GM06990 (cell line): Measurements from ENCODE around the gene CTRB1.
"Not testable (repeated sequence)": the region's sequence is repeated elsewhere in the genome, so short reads cannot be mapped to it uniquely, and the experiment has no call there.

ENCODE experiments used
- DNase-seq: peaks from one replicate; pipeline ENCODE4 v3.0.0-alpha.2; 2011; ENCODE audit not compliant: insufficient read length; ENCODE audit errors: extremely low read depth
- H3K27me3 ChIP-seq: replicated peaks from 2 replicates; pipeline ENCODE4 v1.6.0; 2011; ENCODE audit warnings: low read length; ENCODE audit not compliant: control insufficient read depth, insufficient read depth
- H3K36me3 ChIP-seq: 2 replicates; pipeline ENCODE4 v1.5.1; 2011; ENCODE audit warnings: low read length; ENCODE audit not compliant: control insufficient read depth, insufficient read depth
- H3K4me3 ChIP-seq: replicated peaks from 2 replicates; pipeline ENCODE4 v1.5.1; 2011; ENCODE audit warnings: low read depth, mild to moderate bottlenecking, control low read depth, low read length
- TF ChIP-seq, protein P1 (sequence below): IDR thresholded peaks from 2 replicates; pipeline ENCODE4 v1.5.1; 2011; ENCODE audit warnings: low read length, control low read depth, mild to moderate bottlenecking, inconsistent platforms; ENCODE audit not compliant: insufficient read depth, poor library complexity, severe bottlenecking

CTRB1 gene

DNA sequence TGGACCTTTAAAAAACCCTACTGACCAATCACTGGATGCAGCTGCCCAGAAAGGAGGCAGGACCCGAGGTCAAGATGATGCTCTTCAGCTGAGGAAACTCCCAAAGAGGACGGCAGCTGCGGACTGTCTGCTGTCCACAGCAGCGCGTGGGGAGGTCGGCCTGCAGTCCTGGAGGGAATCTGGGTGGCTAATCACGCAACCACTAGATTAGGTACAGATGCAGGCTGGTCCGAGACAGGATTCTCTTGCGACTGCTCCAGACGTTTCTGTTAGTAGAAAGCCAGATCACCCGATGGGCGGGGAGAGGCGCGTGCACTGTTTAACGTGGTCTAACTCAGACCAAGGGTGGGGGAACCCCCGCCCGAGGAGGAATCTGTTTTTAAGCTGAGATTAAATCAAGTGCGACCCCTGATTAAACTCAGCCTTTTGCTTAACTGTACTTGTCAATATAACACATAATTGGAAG is 20.6 kb upstream of the CTRB1 start:
- TF ChIP-seq, protein P1, sequence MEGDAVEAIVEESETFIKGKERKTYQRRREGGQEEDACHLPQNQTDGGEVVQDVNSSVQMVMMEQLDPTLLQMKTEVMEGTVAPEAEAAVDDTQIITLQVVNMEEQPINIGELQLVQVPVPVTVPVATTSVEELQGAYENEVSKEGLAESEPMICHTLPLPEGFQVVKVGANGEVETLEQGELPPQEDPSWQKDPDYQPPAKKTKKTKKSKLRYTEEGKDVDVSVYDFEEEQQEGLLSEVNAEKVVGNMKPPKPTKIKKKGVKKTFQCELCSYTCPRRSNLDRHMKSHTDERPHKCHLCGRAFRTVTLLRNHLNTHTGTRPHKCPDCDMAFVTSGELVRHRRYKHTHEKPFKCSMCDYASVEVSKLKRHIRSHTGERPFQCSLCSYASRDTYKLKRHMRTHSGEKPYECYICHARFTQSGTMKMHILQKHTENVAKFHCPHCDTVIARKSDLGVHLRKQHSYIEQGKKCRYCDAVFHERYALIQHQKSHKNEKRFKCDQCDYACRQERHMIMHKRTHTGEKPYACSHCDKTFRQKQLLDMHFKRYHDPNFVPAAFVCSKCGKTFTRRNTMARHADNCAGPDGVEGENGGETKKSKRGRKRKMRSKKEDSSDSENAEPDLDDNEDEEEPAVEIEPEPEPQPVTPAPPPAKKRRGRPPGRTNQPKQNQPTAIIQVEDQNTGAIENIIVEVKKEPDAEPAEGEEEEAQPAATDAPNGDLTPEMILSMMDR, result no peak
- DNase-seq, result no peak
- Histone ChIP-seq H3K4me3 (no peak overlapping the region), H3K36me3 (no peaks in the 10 kb centered on the region), H3K27me3 (no peaks in the 10 kb centered on the region; the same call in 1 of the 2 replicates)

DNA sequence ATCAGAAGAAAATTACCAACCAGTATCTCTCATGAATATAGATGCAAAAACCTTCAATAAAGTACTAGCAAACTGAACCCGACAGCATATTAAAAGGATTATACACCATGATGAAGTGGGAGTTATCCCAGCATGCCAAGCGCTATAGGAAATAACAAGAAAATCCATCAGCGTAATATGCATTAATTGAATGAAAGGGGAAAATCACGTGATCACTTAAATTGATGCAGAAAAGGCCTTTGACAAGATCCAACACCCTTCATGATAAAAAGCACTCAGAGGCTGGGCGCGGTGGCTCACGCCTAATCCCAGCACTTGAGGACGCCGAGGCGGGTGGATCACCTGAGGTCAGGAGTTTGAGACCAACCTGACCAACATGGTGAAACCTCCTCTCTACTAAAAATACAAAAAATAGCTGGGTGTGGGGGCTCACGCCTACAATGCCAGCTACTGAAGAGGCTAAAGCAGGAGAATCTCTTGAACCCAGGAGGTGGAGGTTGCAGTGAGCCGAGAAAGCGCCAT is 16.7 kb upstream of the CTRB1 start:
- Histone ChIP-seq H3K36me3 (no peaks in the 10 kb centered on the region), H3K27me3 (no peaks in the 10 kb centered on the region), H3K4me3 (no peak overlapping the region)
- TF ChIP-seq, protein P1, result no peak
- no peak for DNase-seq

DNA sequence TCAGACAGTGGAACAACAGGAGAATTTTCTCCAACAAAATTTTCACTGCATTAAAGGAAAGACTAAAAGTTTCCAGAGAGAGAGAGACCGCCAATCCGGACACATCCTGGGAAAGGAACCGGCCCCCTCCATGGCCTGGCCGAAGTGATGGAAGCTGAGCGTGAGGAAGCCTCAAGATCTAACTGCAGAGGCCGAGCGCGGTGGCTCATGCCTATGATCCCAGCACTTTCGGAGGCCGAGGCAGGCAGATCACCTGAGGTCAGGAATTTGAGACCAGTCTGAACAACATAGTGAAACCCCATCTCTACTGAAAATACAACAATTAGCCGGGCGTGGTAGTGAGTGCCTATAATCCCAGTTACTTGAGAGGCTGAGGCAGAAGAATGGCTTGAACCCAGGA is 15.7 kb upstream of the CTRB1 start:
- Histone ChIP-seq H3K36me3 (no peaks in the 10 kb centered on the region), H3K4me3 (no peak overlapping the region), H3K27me3 (no peaks in the 10 kb centered on the region)
- TF ChIP-seq, protein P1, result no peak
- no peak for DNase-seq

DNA sequence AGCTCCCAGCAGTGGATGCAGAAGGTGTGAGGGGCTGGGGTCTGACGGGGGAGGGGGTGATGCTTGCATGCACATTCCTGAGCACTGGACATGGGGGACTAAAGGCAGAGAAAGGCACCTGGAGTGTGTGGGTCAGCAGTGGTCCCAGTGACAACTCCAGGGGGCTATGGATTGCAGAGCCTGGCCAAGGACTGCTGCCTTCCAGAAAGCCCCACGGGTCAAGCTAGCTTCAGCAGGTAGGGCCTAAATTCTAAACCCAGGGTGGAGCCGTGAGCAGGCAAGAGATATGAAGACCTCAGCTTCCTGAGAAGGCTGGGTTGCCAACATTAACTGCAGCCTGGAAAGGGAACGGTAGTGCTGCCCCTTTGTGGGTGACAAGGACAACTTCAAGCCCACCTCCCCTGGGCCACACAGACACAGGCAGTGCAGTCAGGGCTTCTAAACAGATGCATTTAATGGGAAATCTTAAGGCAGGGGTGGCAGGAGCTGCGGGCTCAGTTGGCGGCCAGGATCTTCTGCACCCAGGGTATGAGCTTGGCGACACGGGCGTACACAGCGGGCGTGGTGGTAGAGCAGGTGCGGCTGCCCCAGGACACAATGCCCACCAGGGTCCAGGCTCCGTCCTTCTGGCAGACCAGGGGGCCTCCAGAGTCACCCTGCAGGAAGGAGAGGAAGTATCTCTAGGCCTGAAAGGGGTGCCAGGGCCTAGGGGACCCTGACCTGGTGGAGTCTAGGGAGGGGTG is 14.9 kb upstream of the CTRB1 start:
- Histone ChIP-seq H3K36me3 (no peaks in the 10 kb centered on the region), H3K4me3 (no peak overlapping the region), H3K27me3 (no peaks in the 10 kb centered on the region)
- TF ChIP-seq, protein P1, result no peak
- DNase-seq, result no peak

DNA sequence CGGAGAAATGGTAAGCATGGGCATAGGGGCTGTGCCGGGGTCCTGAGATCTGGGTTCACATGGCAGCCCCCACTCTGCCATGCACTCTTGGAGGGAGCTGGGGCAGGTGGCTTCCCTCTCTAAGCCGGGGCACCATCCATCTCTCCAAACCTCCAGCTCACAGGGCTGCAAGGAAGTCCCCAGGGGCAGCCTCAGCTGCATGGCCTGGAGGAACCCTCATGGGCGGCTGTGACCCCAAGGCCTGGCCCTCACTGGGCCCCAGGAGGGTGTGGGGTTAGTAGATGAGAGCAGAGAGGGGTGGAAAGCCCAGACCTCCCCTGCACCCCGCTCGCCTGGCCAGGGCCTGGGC is 14.4 kb upstream of the CTRB1 start:
- no peak for DNase-seq
- H3K4me3 ChIP-seq, result no peak overlapping the region
- no peaks in the 10 kb centered on the region for H3K27me3 ChIP-seq
- H3K36me3 ChIP-seq, result no peaks in the 10 kb centered on the region
- TF ChIP-seq, protein P1, result no peak

DNA sequence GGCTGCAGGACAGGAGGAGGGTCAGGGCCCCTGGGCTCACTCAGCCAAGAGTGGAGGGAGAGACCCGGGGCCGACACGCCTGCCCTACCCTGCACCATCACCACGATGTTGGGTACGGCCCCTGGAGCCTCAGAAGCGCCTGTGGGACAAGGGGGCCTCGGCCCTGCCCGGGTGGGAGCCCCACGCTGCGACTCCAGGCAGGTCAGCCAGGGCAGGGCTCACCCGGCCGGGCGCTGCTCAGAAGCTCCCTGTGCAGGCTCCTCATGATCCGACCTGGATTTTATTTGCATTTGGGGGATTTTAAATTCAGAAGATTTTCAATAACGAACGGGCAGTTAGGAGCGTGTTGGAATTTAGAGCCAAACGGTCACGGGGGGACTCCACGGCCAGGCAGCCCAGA is 13.9 kb upstream of the CTRB1 start:
- not testable (repeated sequence) for H3K4me3 ChIP-seq, H3K36me3 ChIP-seq, DNase-seq, H3K27me3 ChIP-seq

DNA sequence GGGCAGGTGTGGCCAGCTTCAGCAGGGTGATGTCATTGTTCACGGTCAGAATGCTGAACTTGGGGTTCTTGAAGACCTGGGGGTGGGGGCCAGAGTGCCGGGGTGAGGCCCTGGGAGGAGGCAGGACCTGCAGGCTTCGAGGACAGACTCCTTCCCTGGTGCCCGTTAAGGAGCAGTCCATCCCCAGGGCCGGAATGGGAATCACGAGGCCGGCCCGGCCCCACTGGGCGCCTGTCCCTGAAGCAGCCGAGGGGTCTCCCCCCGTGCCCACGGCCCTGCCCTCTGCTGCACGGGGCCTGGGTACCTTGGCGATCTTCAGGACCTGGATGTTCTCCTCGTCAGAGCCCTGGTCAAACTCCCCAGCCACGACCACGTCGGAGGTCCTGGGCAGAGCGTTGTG is 13.3 kb upstream of the CTRB1 start:
- DNase-seq, H3K27me3 ChIP-seq, H3K36me3 ChIP-seq, H3K4me3 ChIP-seq: not testable (repeated sequence)

DNA sequence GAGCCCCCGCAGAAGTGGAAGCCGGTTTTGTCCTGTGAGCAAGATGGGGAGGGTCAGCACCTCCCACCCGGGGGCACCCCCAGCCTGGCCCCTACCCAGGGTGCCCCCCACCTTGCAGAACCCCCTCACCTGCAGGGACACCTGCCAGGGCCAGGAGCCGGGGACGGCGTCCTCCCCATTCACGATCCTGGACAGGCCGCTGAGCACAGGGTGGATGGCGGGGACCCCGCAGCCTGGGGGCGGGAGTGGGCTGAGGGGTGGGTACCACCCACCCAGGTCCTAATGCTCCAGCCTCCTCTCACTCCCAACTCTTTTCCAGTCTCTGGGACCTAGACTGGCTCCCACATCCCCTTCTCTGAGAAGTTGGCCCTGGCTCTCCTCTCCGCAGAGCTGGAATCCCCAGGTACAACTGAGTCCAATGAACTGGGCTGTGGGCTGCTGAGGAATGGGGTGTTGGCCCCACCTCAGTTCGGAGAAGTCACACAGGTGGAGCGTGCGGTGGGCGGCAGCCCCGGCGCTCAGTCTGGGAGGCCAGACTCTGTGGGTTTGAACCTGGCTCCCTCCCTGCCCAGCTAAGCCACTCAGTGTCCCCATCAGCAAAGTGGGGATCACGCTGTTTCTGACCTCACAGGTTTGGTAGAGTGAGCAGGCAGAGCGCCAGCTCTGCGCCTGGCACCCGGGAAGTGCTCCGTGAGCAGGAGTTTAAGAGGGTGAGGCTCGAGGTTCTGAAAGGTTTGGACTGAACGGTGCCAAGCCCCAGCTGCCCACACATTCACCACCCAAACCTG is 12.6 kb upstream of the CTRB1 start:
- H3K27me3 ChIP-seq, H3K4me3 ChIP-seq, DNase-seq, H3K36me3 ChIP-seq: not testable (repeated sequence)
